GM21576 (cell line): Measurements from ENCODE around the gene CDIPT.
A peak's percentile ranks its signal among the peaks of the same experiment; 100 is the strongest.

ENCODE experiments used
- ATAC-seq: cut with Tn5 transposase; IDR thresholded peaks from one replicate; pipeline ENCODE4 v1.9.1; 2021; ENCODE audit warnings: mild to moderate bottlenecking, moderate library complexity; ENCODE audit not compliant: unreplicated experiment

CDIPT gene

DNA sequence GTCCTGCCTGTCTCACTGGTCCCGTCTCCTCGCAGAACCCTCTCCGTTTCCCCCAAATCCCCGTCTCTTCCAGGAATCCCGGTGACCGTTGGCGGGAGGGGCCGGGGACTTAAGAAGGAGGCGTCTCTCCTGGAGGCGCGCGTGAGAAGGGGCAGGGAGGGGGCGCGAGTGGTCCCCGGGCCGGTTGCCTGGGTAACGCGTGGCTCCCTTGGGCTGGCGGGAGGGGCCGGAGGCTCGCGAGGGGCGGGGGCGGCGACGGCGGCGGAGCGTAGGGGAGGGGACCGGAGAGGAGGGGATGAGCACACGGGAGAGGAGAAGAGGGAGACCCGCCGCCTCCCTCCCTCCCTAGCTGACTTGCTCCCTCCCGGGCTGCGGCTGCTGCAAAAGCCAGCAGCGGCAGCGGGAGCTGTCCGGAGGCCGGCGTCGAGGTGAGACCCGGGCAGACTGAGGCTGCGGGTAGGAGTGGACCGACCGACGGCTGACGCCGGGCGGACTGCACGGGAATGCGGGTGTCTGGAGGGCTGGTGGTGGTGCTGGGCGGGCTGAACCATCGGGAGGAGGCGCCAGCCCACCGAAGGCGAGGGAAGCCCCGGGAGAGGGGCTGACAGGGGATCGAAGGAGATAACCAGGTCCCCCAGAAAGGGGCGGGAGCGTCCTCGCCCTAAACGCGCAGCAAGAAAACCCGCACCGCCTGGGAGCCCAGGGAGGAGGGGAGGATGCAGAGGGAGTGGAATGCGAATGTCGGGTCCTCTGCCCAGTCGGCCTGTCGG lies 50.9 kb downstream of the CDIPT start, which contains the start of gene PRRT2:
Gene PRRT2 (plus strand): TSS at position 298 of the 770 bp plus-strand sequence. CDS start 862 bp downstream, outside the sequence.
- ATAC-seq = no peak

GRCh38 chr16:29811170-29811895 lies 51.7 kb downstream of the CDIPT start:
- peak; percentile 35 for ATAC-seq

DNA sequence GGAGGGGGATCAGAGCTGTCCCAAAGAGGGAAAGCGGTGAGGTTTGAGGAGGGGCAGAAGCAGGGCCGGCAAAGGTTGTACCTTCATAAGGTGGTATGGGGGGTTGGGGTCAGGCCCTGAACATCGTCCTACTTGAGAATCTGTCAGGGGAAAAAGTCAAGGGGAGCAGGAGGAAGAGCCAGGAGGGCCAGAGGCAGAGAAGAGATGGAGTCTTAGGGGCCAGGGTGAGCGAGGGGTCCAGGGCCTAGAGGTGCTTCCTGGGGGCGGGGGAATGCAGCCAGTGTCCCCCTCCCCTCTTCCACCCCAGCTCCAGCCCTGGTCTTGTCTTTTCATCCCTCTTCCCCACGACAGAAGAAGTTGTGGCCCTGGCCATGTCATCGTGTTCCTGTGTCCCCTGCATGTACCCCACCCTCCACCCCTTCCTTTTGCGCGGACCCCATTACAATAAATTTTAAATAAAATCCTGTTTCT lies 52.3 kb downstream of the CDIPT start:
- ATAC-seq = no peak

GRCh38 chr16:29809850-29810698 lies 53.0 kb downstream of the CDIPT start:
- no peak for ATAC-seq

DNA sequence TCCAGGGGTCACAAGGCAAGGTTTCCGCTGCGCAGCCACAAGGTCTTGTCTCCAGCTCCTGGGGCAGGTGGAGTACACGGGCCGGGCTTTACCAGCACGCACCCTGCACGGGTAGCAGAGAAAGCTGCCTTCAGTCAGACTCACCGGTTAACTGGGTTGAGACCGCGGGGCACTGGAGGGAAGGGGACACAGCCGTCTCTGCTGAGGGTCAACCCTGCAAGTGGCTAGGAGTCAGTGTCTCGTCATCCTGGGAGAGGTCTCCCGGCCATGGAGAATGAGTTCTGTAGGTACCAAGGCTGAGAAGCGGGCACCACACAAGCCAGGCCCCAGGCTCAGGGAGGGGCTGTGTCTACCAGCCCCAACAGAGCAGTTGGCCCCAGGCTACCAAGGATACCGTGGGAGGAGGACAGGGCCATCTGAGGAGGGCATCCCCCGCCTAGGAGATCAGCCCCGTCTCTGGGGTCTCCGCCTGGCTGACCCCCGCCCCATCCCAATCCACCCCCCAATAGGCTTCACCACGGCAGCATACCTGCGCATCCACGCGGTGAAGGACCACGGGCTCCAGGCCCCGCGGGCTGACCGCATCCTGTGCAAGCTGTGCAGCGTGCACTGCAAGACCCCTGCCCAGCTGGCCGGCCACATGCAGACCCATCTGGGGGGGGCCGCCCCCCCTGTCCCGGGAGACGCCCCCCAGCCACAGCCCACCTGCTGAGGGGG lies 53.8 kb downstream of the CDIPT start:
- no peak for ATAC-seq
